Measurements from ENCODE around the gene ADH1C.
"Not testable (repeated sequence)": the region's sequence is repeated elsewhere in the genome, so short reads cannot be mapped to it uniquely, and the experiment has no call there.

Gene ADH1C

GRCh38 chr4:99352602-99353537 lies at the start of gene ADH1C:
Gene ADH1C, minus strand, starts transcription at chr4:99352746. Its CDS starts 71 bp downstream, at chr4:99352675.
- no peak for DNase-seq

- no peak for DNase-seq
Measured at GRCh38 chr4:99400831-99401230, 48.3 kb upstream of the ADH1C start.

- DNase-seq: no peak
Measured at GRCh38 chr4:99399017-99399416, 46.5 kb upstream of the ADH1C start.

GRCh38 chr4:99395595-99396364 lies 43.2 kb upstream of the ADH1C start:
- no peak for DNase-seq

GRCh38 chr4:99394896-99395295 lies 42.4 kb upstream of the ADH1C start:
- no peak for DNase-seq

GRCh38 chr4:99390055-99390454 lies 37.5 kb upstream of the ADH1C start:
- no peak for DNase-seq

GRCh38 chr4:99389606-99390005 lies 37.1 kb upstream of the ADH1C start:
- no peak for DNase-seq

- DNase-seq: no peak
Measured at GRCh38 chr4:99383833-99384392, 31.4 kb upstream of the ADH1C start.

GRCh38 chr4:99383399-99383798 lies 30.9 kb upstream of the ADH1C start:
- no peak for DNase-seq

- no peak for DNase-seq
Measured at GRCh38 chr4:99382745-99383360, 30.3 kb upstream of the ADH1C start.

- no peak for DNase-seq
Measured at GRCh38 chr4:99381588-99382175, 29.1 kb upstream of the ADH1C start.

- no peak for DNase-seq
Measured at GRCh38 chr4:99379571-99379970, 27.0 kb upstream of the ADH1C start.

GRCh38 chr4:99378876-99379275 lies 26.3 kb upstream of the ADH1C start:
- DNase-seq: no peak

- DNase-seq: not testable (repeated sequence)
Measured at GRCh38 chr4:99377341-99377740, 24.8 kb upstream of the ADH1C start.

- DNase-seq: not testable (repeated sequence)
Measured at GRCh38 chr4:99372464-99372863, 19.9 kb upstream of the ADH1C start.

- DNase-seq: not testable (repeated sequence)
Measured at GRCh38 chr4:99367817-99368216, 15.3 kb upstream of the ADH1C start.

GRCh38 chr4:99366491-99366890 lies 13.9 kb upstream of the ADH1C start:
- no peak for DNase-seq

GRCh38 chr4:99362768-99363167 lies 10.2 kb upstream of the ADH1C start:
- DNase-seq: no peak

- DNase-seq: no peak
Measured at GRCh38 chr4:99361899-99362275, 9.3 kb upstream of the ADH1C start.

- no peak for DNase-seq
Measured at GRCh38 chr4:99361268-99361898, 8.8 kb upstream of the ADH1C start.

GRCh38 chr4:99359480-99360204 lies 7.1 kb upstream of the ADH1C start:
- DNase-seq: no peak

GRCh38 chr4:99357948-99358347 lies 5.4 kb upstream of the ADH1C start:
- no peak for DNase-seq
